Measurements from ENCODE around the gene ZNF628. TPM values are rescaled to one million over a fixed set of nuclear protein-coding genes. Genes with fewer than 3 reads are reported as not detected.

ZNF628 gene
- total and polyA plus RNA-seq, 2 of the 8 experiments (the other 6 are each of a cell fraction or from before 2014, with no cell fraction given) = 1.7 to 10.8 TPM

DNA sequence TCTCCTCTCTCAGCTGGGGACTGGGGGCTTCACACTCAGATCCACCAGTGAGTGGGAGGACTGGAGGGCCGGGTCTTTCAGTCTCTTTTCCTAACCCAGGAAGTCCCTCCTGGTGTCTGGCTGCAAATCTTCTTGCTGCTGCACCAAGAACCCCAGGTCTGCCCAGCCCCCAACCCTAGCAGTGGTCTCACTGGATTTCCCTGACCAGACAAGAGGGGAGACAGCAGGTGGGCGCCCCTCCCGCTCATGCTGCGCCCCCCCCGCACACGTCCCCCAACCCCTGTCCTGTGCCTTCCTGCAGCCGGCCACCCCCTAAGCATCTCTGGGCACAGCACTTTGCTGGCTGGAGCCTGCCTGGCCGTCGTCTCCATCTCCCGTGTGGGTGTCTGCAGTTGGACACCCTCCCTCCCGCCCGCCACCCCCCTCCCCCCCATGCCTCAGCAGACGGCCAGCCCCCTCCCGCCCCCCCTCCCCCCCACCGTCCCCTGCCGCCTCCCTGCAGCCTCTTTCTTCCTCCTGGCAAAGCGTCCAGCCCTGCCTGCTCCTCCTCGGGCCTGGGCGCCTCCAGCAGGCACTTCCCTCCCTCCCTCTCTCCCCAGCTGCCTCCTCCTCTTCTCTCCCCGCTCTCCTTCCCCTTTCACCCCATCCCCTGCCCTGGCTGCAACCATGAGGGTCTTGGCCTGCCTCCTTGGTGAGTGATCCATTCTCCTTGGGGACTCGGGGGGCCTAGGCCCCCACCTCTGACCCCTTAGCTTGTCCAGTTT, 11.7 kb downstream of the ZNF628 start, which contains the start of gene SSC5D (continued):
- TF ChIP-seq KDM5A (IDR thresholded peaks at IDR 0.05; ENCODE audit: low read length) (no peak), SAP30 (IDR thresholded peaks at IDR 0.05; ENCODE audit: insufficient read depth, insufficient replicate concordance, low read length) (no peak), SRF (IDR thresholded peaks at IDR 0.05; ENCODE audit: low read depth, low read length) (no peak)
